ENCODE measurements around the gene SPEN. TPM values are rescaled to one million over a fixed set of nuclear protein-coding genes. Genes with fewer than 3 reads are reported as not detected.

SPEN gene
- polyA plus RNA-seq, 1 donor from 2014 or later: 7.1 TPM

DNA sequence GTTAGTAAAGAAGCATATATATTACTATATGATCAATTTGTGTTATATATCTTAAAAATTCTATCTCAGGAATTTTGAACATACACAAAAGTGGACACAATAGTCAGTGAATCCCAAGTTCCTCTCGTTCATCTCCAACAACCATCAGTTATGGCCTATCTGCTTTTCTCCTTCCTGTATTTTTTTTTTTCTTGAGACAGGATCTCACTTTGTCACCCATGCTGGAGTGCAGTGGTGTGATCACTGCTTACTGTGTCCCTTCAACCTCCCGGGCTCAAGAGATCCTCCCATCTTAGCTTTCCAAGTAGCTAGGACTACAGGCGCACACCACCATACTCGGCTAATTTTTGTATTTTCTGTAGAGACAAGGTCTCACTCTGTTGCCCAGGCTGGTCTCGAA is 9.4 kb downstream of the SPEN start:
- Histone ChIP-seq H3K79me2 (replicated peaks; ENCODE audit: insufficient read depth, low read length) (peaks cover 92% of the 10 kb centered on the region), H3K4me2 (ENCODE audit: low read length) (no peak overlapping the region), H3K27ac (ENCODE audit: low read length) (no peak overlapping the region), H4K20me1 (ENCODE audit: insufficient read depth) (no peaks in the 10 kb centered on the region), H3K27me3 (ENCODE audit: insufficient read depth, low read depth, low read length) (no peaks in the 10 kb centered on the region), H3K9me3 (ENCODE audit: low read length) (no peaks in the 10 kb centered on the region), H2AFZ (ENCODE audit: low read depth, low read length) (no peak overlapping the region), H3K36me3 (ENCODE audit: insufficient read depth, low read length) (no peaks in the 10 kb centered on the region), H3K4me3 (ENCODE audit: low read length) (no peak overlapping the region), H3F3A (ENCODE audit: insufficient read depth, low read length, poor library complexity, severe bottlenecking) (no peaks in the 10 kb centered on the region), H3K9ac (ENCODE audit: low read length) (no peak overlapping the region), H3K9me2 (ENCODE audit: insufficient read depth, low read length) (no peaks in the 10 kb centered on the region)
- TF ChIP-seq RAD21 (conservative IDR thresholded peaks at IDR 0.05) (no peak), TAF1 (IDR thresholded peaks at IDR 0.05; ENCODE audit: low read depth) (no peak), POLR2AphosphoS5 (IDR thresholded peaks at IDR 0.05) (no peak)

DNA sequence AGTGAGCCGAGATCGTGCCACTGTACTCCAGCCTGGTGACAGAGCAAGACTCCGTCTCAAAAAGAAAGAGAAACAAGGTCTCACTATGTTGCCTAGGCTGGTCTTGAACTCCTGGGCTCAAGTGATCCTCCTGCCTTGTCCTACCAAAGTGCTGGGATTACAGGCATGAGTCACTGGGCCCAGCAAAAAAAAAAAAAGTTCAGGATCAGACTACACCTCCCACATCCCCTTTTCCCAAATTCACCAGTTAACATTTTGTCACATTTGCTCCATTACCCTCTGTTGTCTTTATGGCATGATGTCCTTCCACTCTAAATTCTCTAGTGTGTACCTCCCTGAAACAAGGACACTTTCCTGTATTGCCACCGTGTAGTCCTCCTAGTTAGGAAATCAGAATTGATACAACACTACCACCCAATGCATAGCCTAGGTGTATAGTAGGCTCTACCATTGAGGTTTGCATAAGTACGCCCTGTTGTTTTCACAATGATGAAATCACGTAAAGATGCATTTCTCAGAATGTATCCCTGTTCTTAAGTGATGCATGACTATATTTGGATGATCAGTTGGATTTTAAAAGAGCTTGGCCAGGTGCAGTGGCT is 10.7 kb downstream of the SPEN start:
- Histone ChIP-seq H3F3A (ENCODE audit: insufficient read depth, low read length, poor library complexity, severe bottlenecking) (no peaks in the 10 kb centered on the region), H3K9me3 (ENCODE audit: low read length) (no peaks in the 10 kb centered on the region), H2AFZ (ENCODE audit: low read depth, low read length) (no peak overlapping the region), H3K27ac (ENCODE audit: low read length) (no peak overlapping the region), H3K9me2 (ENCODE audit: insufficient read depth, low read length) (no peaks in the 10 kb centered on the region), H3K4me3 (ENCODE audit: low read length) (no peak overlapping the region), H3K27me3 (ENCODE audit: insufficient read depth, low read depth, low read length) (no peaks in the 10 kb centered on the region), H3K4me2 (ENCODE audit: low read length) (no peak overlapping the region), H4K20me1 (ENCODE audit: insufficient read depth) (no peaks in the 10 kb centered on the region), H3K79me2 (replicated peaks; ENCODE audit: insufficient read depth, low read length) (peaks cover 90% of the 10 kb centered on the region), H3K9ac (ENCODE audit: low read length) (no peak overlapping the region), H3K36me3 (ENCODE audit: insufficient read depth, low read length) (no peaks in the 10 kb centered on the region)
- no peak for TF ChIP-seq TAF1 (IDR thresholded peaks at IDR 0.05; ENCODE audit: low read depth)
- no peak for TF ChIP-seq SMC3 (conservative IDR thresholded peaks at IDR 0.05; ENCODE audit: poor library complexity)
- TF ChIP-seq EZH2 (IDR thresholded peaks at IDR 0.05; ENCODE audit: borderline replicate concordance, insufficient read depth, low read length, poor library complexity, severe bottlenecking): no peak
- TF ChIP-seq EP300 (conservative IDR thresholded peaks at IDR 0.05; ENCODE audit: poor library complexity, severe bottlenecking): no peak
- no peak for TF ChIP-seq RAD21 (conservative IDR thresholded peaks at IDR 0.05)
- TF ChIP-seq CTCF (IDR thresholded peaks at IDR 0.05; ENCODE audit: poor library complexity, severe bottlenecking): no peak
- TF ChIP-seq MXI1 (conservative IDR thresholded peaks at IDR 0.05; ENCODE audit: poor library complexity, severe bottlenecking): no peak
- no peak for TF ChIP-seq POLR2AphosphoS5 (IDR thresholded peaks at IDR 0.05)
- TF ChIP-seq, protein P1, sequence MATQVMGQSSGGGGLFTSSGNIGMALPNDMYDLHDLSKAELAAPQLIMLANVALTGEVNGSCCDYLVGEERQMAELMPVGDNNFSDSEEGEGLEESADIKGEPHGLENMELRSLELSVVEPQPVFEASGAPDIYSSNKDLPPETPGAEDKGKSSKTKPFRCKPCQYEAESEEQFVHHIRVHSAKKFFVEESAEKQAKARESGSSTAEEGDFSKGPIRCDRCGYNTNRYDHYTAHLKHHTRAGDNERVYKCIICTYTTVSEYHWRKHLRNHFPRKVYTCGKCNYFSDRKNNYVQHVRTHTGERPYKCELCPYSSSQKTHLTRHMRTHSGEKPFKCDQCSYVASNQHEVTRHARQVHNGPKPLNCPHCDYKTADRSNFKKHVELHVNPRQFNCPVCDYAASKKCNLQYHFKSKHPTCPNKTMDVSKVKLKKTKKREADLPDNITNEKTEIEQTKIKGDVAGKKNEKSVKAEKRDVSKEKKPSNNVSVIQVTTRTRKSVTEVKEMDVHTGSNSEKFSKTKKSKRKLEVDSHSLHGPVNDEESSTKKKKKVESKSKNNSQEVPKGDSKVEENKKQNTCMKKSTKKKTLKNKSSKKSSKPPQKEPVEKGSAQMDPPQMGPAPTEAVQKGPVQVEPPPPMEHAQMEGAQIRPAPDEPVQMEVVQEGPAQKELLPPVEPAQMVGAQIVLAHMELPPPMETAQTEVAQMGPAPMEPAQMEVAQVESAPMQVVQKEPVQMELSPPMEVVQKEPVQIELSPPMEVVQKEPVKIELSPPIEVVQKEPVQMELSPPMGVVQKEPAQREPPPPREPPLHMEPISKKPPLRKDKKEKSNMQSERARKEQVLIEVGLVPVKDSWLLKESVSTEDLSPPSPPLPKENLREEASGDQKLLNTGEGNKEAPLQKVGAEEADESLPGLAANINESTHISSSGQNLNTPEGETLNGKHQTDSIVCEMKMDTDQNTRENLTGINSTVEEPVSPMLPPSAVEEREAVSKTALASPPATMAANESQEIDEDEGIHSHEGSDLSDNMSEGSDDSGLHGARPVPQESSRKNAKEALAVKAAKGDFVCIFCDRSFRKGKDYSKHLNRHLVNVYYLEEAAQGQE (IDR thresholded peaks at IDR 0.05; ENCODE audit: borderline replicate concordance): no peak

All from neural cell (in vitro differentiated cells).